Stimulated activated CD4-positive, alpha-beta T cell treated with anti-CD3 and anti-CD28 coated beads, TNF-alpha, amount 100 ng/mL, for 1 hour (primary cell): ENCODE results near the gene TM9SF3.
"Not testable (repeated sequence)": the region's sequence is repeated elsewhere in the genome, so short reads cannot be mapped to it uniquely, and the experiment has no call there.

Source experiments
- DNase-seq, 3 donors: peaks; one replicate each; pipeline ENCODE4 v3.0.0-alpha.2; 2020; ENCODE audit warnings: low read depth in 3 of 3, low spot score in 1 of 3

The TM9SF3 gene

GRCh38 chr10:96570511-96570910 is 16.3 kb downstream of the TM9SF3 start:
- no peak for DNase-seq

- DNase-seq, result no peak
Observed at GRCh38 chr10:96568402-96568801, 18.4 kb downstream of the TM9SF3 start.

GRCh38 chr10:96565774-96566173 is 21.0 kb downstream of the TM9SF3 start:
- no peak for DNase-seq

- DNase-seq, result no peak
Observed at GRCh38 chr10:96560966-96561887, 25.6 kb downstream of the TM9SF3 start.

GRCh38 chr10:96560489-96560888 is 26.3 kb downstream of the TM9SF3 start:
- DNase-seq, result no peak

GRCh38 chr10:96556003-96556402 is 30.8 kb downstream of the TM9SF3 start:
- no peak for DNase-seq

GRCh38 chr10:96555330-96555729 is 31.5 kb downstream of the TM9SF3 start:
- DNase-seq, result no peak

- DNase-seq, result no peak
Observed at GRCh38 chr10:96548589-96548988, 38.2 kb downstream of the TM9SF3 start.

GRCh38 chr10:96545558-96545957 is 41.3 kb downstream of the TM9SF3 start:
- DNase-seq, result not testable (repeated sequence)

- DNase-seq, result no peak
Observed at GRCh38 chr10:96541921-96542320, 44.9 kb downstream of the TM9SF3 start.

GRCh38 chr10:96540240-96540639 is 46.6 kb downstream of the TM9SF3 start:
- no peak for DNase-seq

GRCh38 chr10:96538683-96539082 is 48.1 kb downstream of the TM9SF3 start:
- no peak for DNase-seq

- no peak for DNase-seq
Observed at GRCh38 chr10:96536129-96536528, 50.7 kb downstream of the TM9SF3 start.

GRCh38 chr10:96532523-96532922 is 54.3 kb downstream of the TM9SF3 start:
- DNase-seq, result no peak

- no peak for DNase-seq
Observed at GRCh38 chr10:96529634-96530279, 57.1 kb downstream of the TM9SF3 start.

GRCh38 chr10:96524741-96525140 is 62.1 kb downstream of the TM9SF3 start:
- DNase-seq, result no peak

- DNase-seq, result no peak
Observed at GRCh38 chr10:96517284-96517683, 69.5 kb downstream of the TM9SF3 start.

GRCh38 chr10:96516337-96516736 is 70.5 kb downstream of the TM9SF3 start:
- DNase-seq, result no peak

GRCh38 chr10:96513698-96514561 is 72.9 kb downstream of the TM9SF3 start, which contains the start of gene TLL2:
Gene TLL2, minus strand, starts transcription at chr10:96513926. Its CDS starts 241 bp downstream, at chr10:96513685.
- DNase-seq, result peak in 1 of 3 donors; percentile 22

GRCh38 chr10:96513305-96513697 is 73.5 kb downstream of the TM9SF3 start:
- no peak for DNase-seq
